H1 (cell line): ENCODE data around the gene TSPAN4. TPM values are rescaled to one million over a fixed set of nuclear protein-coding genes. Genes with fewer than 3 reads are reported as not detected.

Experiments
- CTCF ChIA-PET: fragments of 300-600 bp; sonication (Branson Sonifier 250); formaldehyde crosslinking; loops from one replicate; lab custom pipeline; 2021; ENCODE audit not compliant: partially characterized antibody; lab: Charles Lee
- POLR2A ChIA-PET: fragments of 300-600 bp; sonication (Branson Sonifier 250); formaldehyde crosslinking; loops from one replicate; lab custom pipeline; 2021; ENCODE audit warnings: inconsistent platforms; ENCODE audit not compliant: partially characterized antibody; lab: Charles Lee
- DNase-seq, 2 experiments: peaks; one replicate each; pipeline versions ENCODE4 v3.0.0 to v3.0.0-alpha.2; 2010 to 2022; ENCODE audit warnings: low spot score in 2 of 2, low read depth in 1 of 2, mixed read lengths in 1 of 2
- FAIRE-seq: peaks from 2 replicates; lab custom pipeline; 2011; peaks lifted over from hg19 to GRCh38; lab: Jason Lieb, UNC
- H2AFZ ChIP-seq: 2 replicates; pipeline ENCODE4 v1.8.1; 2012; ENCODE audit warnings: low read length, inconsistent platforms
- H2AK5ac ChIP-seq: 2 replicates; pipeline ENCODE4 v1.6.1; 2013; ENCODE audit warnings: low read depth, low read length
- H2BK120ac ChIP-seq: replicated peaks from 2 replicates; pipeline ENCODE3; 2013; ENCODE audit warnings: low read depth, low read length, inconsistent platforms
- H2BK12ac ChIP-seq: 2 replicates; pipeline ENCODE4 v1.6.1; 2013; ENCODE audit warnings: low read depth, low read length
- H2BK15ac ChIP-seq: 2 replicates; pipeline ENCODE4 v1.6.1; 2013; ENCODE audit warnings: low read length
- H2BK20ac ChIP-seq: 2 replicates; pipeline ENCODE4 v1.6.1; 2013; ENCODE audit warnings: low read length
- H2BK5ac ChIP-seq: 2 replicates; pipeline ENCODE4 v1.6.1; 2013; ENCODE audit warnings: low read depth, low read length
- H3K14ac ChIP-seq: 2 replicates; pipeline ENCODE4 v1.6.1; 2013; ENCODE audit warnings: inconsistent platforms; ENCODE audit not compliant: insufficient read length
- H3K18ac ChIP-seq: 2 replicates; pipeline ENCODE4 v1.6.1; 2013; ENCODE audit warnings: low read length; ENCODE audit errors: extremely low read depth
- H3K23ac ChIP-seq: 2 replicates; pipeline ENCODE4 v1.6.1; 2013; ENCODE audit warnings: inconsistent platforms; ENCODE audit not compliant: insufficient read length
- H3K23me2 ChIP-seq: 2 replicates; pipeline ENCODE4 v1.6.1; 2013; ENCODE audit warnings: low read depth, low read length
- H3K27ac ChIP-seq: 2 replicates; pipeline ENCODE4 v1.6.1; 2011; ENCODE audit warnings: low read depth, low read length, inconsistent platforms
- H3K27me3 ChIP-seq, 4 experiments: replicated peaks in 1 of 4; 1 replicate in 1 of 4; 2 replicates in 3 of 4; pipeline versions ENCODE4 v1.6.1 to v1.8.1; 2011 to 2013; ENCODE audit warnings: low read length in 3 of 4, mild to moderate bottlenecking in 3 of 4, inconsistent platforms in 2 of 4, mixed read lengths in 2 of 4, moderate library complexity in 1 of 4; ENCODE audit not compliant: control insufficient read depth in 3 of 4, insufficient read depth in 3 of 4; ENCODE audit errors: extremely low read depth in 1 of 4
- H3K36me3 ChIP-seq, 4 experiments: 2 replicates each; pipeline versions ENCODE4 v1.6.1 to v1.8.1; 2011 to 2013; ENCODE audit warnings: mild to moderate bottlenecking in 4 of 4, low read length in 3 of 4, moderate library complexity in 2 of 4, control low read depth in 1 of 4, inconsistent platforms in 1 of 4; ENCODE audit not compliant: insufficient read depth in 4 of 4, control insufficient read depth in 2 of 4
- H3K4ac ChIP-seq: replicated peaks from 2 replicates; pipeline ENCODE3; 2013; ENCODE audit warnings: low read length, low read depth, mixed read lengths, inconsistent platforms; ENCODE audit not compliant: insufficient read length
- H3K4me1 ChIP-seq, 4 experiments: replicated peaks in 1 of 4; 1 replicate in 1 of 4; 2 replicates in 3 of 4; pipeline versions ENCODE4 v1.6.1 to v1.8.1; 2011 to 2013; ENCODE audit warnings: low read length in 3 of 4, inconsistent platforms in 2 of 4, mixed read lengths in 1 of 4; ENCODE audit not compliant: insufficient read depth in 4 of 4, control insufficient read depth in 3 of 4
- H3K4me2 ChIP-seq, 2 experiments: 2 replicates each; pipeline versions ENCODE4 v1.6.1 to v1.8.1; 2011 to 2013; ENCODE audit warnings: low read depth in 2 of 2, low read length in 2 of 2, control low read depth in 1 of 2, inconsistent platforms in 1 of 2, mild to moderate bottlenecking in 1 of 2; ENCODE audit not compliant: insufficient read depth in 1 of 2
- H3K4me3 ChIP-seq, 4 experiments: fragments of 200-600, 300-600 bp in 1 of 4; sonication (generic), shearing (Covaris generic), sonication (Bioruptor Twin) in 1 of 4; 2 replicates each; pipeline versions ENCODE4 v1.5.1 to v1.8.1; 2011 to 2016; ENCODE audit warnings: low read length in 4 of 4, low read depth in 3 of 4, control low read depth in 2 of 4, inconsistent platforms in 2 of 4, mild to moderate bottlenecking in 2 of 4, mixed read lengths in 1 of 4, moderate library complexity in 1 of 4; ENCODE audit not compliant: insufficient read depth in 2 of 4; ENCODE audit errors: extremely low read depth in 1 of 4
- H3K56ac ChIP-seq: replicated peaks from 2 replicates; pipeline ENCODE3; 2013; ENCODE audit warnings: low read depth, mild to moderate bottlenecking, mixed read lengths, low read length, inconsistent platforms; ENCODE audit not compliant: insufficient read length
- H3K79me1 ChIP-seq: 2 replicates; pipeline ENCODE4 v1.6.1; 2013; ENCODE audit warnings: low read depth, low read length, control low read depth
- H3K79me2 ChIP-seq, 2 experiments: 2 replicates each; pipeline versions ENCODE4 v1.6.1 to v1.8.1; 2012 to 2013; ENCODE audit warnings: low read length in 2 of 2, mild to moderate bottlenecking in 2 of 2, inconsistent platforms in 1 of 2; ENCODE audit not compliant: insufficient read depth in 2 of 2, control insufficient read depth in 1 of 2
- H3K9ac ChIP-seq, 4 experiments: replicated peaks in 1 of 4; 1 replicate in 1 of 4; 2 replicates in 3 of 4; pipeline versions ENCODE4 v1.6.1 to v1.8.1; 2011 to 2013; ENCODE audit warnings: low read depth in 3 of 4, low read length in 3 of 4, control low read depth in 2 of 4, mild to moderate bottlenecking in 2 of 4, moderate library complexity in 2 of 4, inconsistent platforms in 1 of 4; ENCODE audit errors: extremely low read depth in 1 of 4
- H3K9me3 ChIP-seq, 2 experiments: 2 replicates each; pipeline versions ENCODE4 v1.6.1 to v1.8.1; 2012 to 2013; ENCODE audit warnings: mild to moderate bottlenecking in 2 of 2, moderate library complexity in 2 of 2, control low read depth in 1 of 2, inconsistent platforms in 1 of 2, low read depth in 1 of 2, low read length in 1 of 2, mixed read lengths in 1 of 2; ENCODE audit not compliant: insufficient read depth in 2 of 2
- H4K20me1 ChIP-seq, 2 experiments: replicated peaks in 1 of 2; 2 replicates each; pipeline versions ENCODE3 to v1.8.1; 2011 to 2013; ENCODE audit warnings: inconsistent platforms in 2 of 2, low read length in 2 of 2, mild to moderate bottlenecking in 1 of 2; ENCODE audit not compliant: insufficient read depth in 2 of 2, control insufficient read depth in 1 of 2
- H4K5ac ChIP-seq: 2 replicates; pipeline ENCODE4 v1.6.1; 2013; ENCODE audit warnings: low read length, low read depth, mixed read lengths, inconsistent platforms; ENCODE audit not compliant: insufficient read length
- H4K8ac ChIP-seq: 2 replicates; pipeline ENCODE4 v1.8.0; 2013; ENCODE audit warnings: mild to moderate bottlenecking, moderate library complexity, low read length, inconsistent platforms; ENCODE audit not compliant: insufficient read depth; ENCODE audit errors: extremely low read depth
- H4K91ac ChIP-seq: replicated peaks from 2 replicates; pipeline ENCODE3; 2013; ENCODE audit warnings: low read length, mixed read lengths, inconsistent platforms; ENCODE audit not compliant: insufficient read length
- POLR2AphosphoS5 ChIP-seq: IDR thresholded peaks from 2 replicates; pipeline ENCODE4 v1.6.1; 2011; ENCODE audit warnings: low read depth, low read length
- POU5F1 ChIP-seq: IDR thresholded peaks from 2 replicates; pipeline ENCODE4 v1.6.1; 2011; ENCODE audit warnings: low read depth, mild to moderate bottlenecking, low read length, moderate library complexity
- WGBS, 2 experiments: shearing (Covaris generic) in 1 of 2; methylation state at CpG; one replicate each; pipeline versions ENCODE4 v1.1.6 to v1.1.7; 2013 to 2015; ENCODE audit warnings: low lambda C conversion rate in 2 of 2, mixed read lengths in 2 of 2, inconsistent platforms in 1 of 2, low coverage in 1 of 2, missing lambda C conversion rate in 1 of 2; ENCODE audit not compliant: insufficient replicate concordance in 2 of 2, insufficient coverage in 1 of 2, insufficient read length in 1 of 2; ENCODE audit errors: extremely low coverage in 1 of 2, missing lambda C conversion rate in 1 of 2; 5-methylcytosine and 5-hydroxymethylcytosine counted together
- polyA plus RNA-seq, 7 experiments: library from polyadenylated mRNA; depleted of rRNA in 3 of 7; stranded (reverse) in 5 of 7; unstranded in 2 of 7; fragments of >200 nt in 5 of 7; fragments of 200-250 nt in 2 of 7; gene quantifications; 1 replicate in 5 of 7; 2 replicates in 1 of 7; 4 replicates in 1 of 7; pipeline versions ENCODE4 v1.2.1 to v1.2.3, GENCODE V29; 2011 to 2013; ENCODE audit warnings: missing spikeins in 2 of 7, mixed read lengths in 2 of 7
- total RNA-seq: library from RNA; stranded (reverse); fragmentation: NEBNext Ultra II Directional; extraction: Animal tissue kit (Norgen Biotek cat#: 25700); gene quantifications from 2 replicates; pipeline ENCODE4 v1.2.1, GENCODE V29; 2021
- TF ChIP-seq, protein P1 (sequence below): IDR thresholded peaks from 2 replicates; pipeline ENCODE4 v1.6.1; 2012; ENCODE audit warnings: inconsistent platforms

TSPAN4 gene
- total and polyA plus RNA-seq, 2 of the 8 experiments (the other 6 are each of a cell fraction or from before 2014, with no cell fraction given): 74.1 to 145 TPM

DNA sequence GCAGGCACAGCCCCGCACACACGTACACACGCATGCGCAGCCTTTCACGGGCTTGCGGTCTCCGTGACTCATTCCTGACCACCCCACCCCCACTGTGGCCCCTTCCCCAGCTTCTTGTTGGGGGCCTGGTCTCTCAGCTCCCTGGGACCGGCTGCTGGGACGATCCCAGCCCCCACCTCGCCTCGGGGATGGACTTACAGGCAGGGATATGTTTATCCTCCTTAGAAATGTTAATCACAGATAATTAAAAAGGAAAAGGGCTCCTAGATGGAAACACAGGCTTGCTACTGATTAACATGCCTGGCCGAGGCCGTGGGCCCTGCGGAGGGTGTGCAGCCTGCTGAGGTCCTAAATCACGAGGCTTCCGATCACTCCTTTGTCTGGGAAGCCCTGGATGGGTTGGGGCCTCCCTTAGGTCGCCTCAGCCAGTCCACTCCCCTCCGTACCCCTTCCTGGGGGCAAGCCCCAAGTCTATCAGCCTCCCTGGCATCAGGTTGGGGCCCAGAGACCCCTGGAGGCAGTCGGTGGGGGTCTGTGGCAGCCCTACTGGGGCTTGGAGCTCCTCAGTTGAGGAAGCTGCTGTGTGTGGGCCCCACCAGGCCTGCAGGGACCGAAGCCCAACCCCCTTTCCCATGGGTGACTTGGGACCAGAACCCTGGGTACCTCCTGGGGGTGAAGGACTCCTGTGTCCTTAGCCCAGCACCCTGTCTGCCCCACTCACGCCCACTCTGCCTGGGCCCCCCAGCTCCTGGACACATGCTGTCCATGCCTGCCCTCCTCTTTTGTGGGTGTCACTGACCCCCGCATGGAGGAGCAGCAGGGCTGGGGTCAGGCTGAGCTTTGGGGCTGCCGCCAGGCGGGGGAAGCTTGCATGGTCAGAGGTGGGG lies 20.6 kb downstream of the TSPAN4 start:
- Histone ChIP-seq H3K27me3 (no peaks in the 10 kb centered on the region; a peak in 1 of 7 replicates), H4K20me1 (peaks cover 3 to 43% of the 10 kb centered on the region in 2 experiments), H2AK5ac (no peak overlapping the region), H3K79me2 (no peaks in the 10 kb centered on the region), H4K5ac (peak overlapping the region; percentile 15), H4K8ac (peak overlapping the region; percentile 62; the same call in 1 of the 2 replicates), H3K4me3 (peak overlapping the region in 1 of 4 experiments; percentile 22; a peak in 2 of 8 replicates), H3K27ac (peak overlapping the region; percentile 81), H4K91ac (peak overlapping the region; percentile 79), H2BK12ac (0 out of 2 replicates have a peak overlapping the region, but pooled peaks have one; percentile 17), H2AFZ (no peak overlapping the region), H3K4me1 (peaks cover 0 to 31% (median 25%) of the 10 kb centered on the region in 4 experiments; a peak in 6 of 7 replicates), H2BK20ac (no peak overlapping the region), H3K14ac (no peak overlapping the region), H3K56ac (no peak overlapping the region), H3K23ac (no peak overlapping the region), H2BK15ac (0 out of 2 replicates have a peak overlapping the region, but pooled peaks have one; percentile 46), H2BK120ac (no peak overlapping the region), H3K9me3 (no peaks in the 10 kb centered on the region), H3K4ac (peak overlapping the region; percentile 29), H3K18ac (no peak overlapping the region; the same call in 1 of the 2 replicates), H3K9ac (peak overlapping the region in 3 of 4 experiments; percentile 20 to 45 (median 30); a peak in 2 of 7 replicates), H3K23me2 (no peaks in the 10 kb centered on the region), H3K4me2 (peak overlapping the region; percentile 24 to 36; a peak in 3 of 4 replicates), H2BK5ac (no peak overlapping the region), H3K79me1 (peaks cover 3% of the 10 kb centered on the region), H3K36me3 (peaks cover 0 to 4% (median 0%) of the 10 kb centered on the region in 4 experiments; a peak in 3 of 8 replicates)
- DNase-seq (peak in 1 of 2 experiments; percentile 65), FAIRE-seq (no peak)
- CTCF ChIA-PET: interaction anchor here (1.0 to 10.5 kb wide), 6 partner anchors 12 to 192 kb away, joined by 3 to 74 read pairs (median 5); partner anchors contain the start of gene TSPAN4
- TF ChIP-seq, protein P1, sequence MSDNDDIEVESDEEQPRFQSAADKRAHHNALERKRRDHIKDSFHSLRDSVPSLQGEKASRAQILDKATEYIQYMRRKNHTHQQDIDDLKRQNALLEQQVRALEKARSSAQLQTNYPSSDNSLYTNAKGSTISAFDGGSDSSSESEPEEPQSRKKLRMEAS: 0 out of 2 replicates have a peak, but pooled peaks have one; percentile 19
- TF ChIP-seq POU5F1: no peak
- TF ChIP-seq POLR2AphosphoS5: peak; percentile 42; the same call in 1 of the 2 replicates
- 72% methylated on average over 24 of the region's 24 CpGs; no CpG with 5 or more reads in 1 of the 2 experiments for WGBS, 2 experiments
- POLR2A ChIA-PET: interaction anchor here (0.6 to 13.8 kb wide), 9 partner anchors 10 to 177 kb away, joined by 3 to 234 read pairs (median 4); partner anchors contain the start of genes CD151, POLR2L and TSPAN4
